WTC11 (cell line): ENCODE measurements around the gene CEMIP. TPM values are rescaled to one million over a fixed set of nuclear protein-coding genes. Genes with fewer than 3 reads are reported as not detected.
"Not testable (repeated sequence)": the region's sequence is repeated elsewhere in the genome, so short reads cannot be mapped to it uniquely, and the experiment has no call there.

Experiments
- ATAC-seq: fragments of 200-7000 bp; cut with Tn5 transposase; 2 replicates; pipeline ENCODE4 v1.10.0; 2021; ENCODE audit warnings: mild to moderate bottlenecking, moderate library complexity
- CTCF ChIA-PET: fragments of 300-600 bp; sonication (Branson Sonifier 250); formaldehyde crosslinking; loops from one replicate; lab custom pipeline; 2021; ENCODE audit warnings: antibody characterized with exemption; lab: Charles Lee
- POLR2A ChIA-PET: fragments of 350-600 bp; sonication (Branson Sonifier 250); formaldehyde crosslinking; loops from one replicate; lab custom pipeline; 2021; ENCODE audit warnings: antibody characterized with exemption; lab: Charles Lee
- DNase-seq: peaks from one replicate; pipeline ENCODE4 v3.0.0; 2021; ENCODE audit warnings: low spot score
- H3K27ac Mint-ChIP-seq: 2 replicates; pipeline ENCODE4 v1.8.0; 2021; ENCODE audit warnings: mixed read lengths
- H3K27me3 Mint-ChIP-seq: 2 replicates; pipeline ENCODE4 v1.8.0; 2021; ENCODE audit warnings: low read depth, mild to moderate bottlenecking, moderate library complexity, mixed read lengths
- H3K36me3 Mint-ChIP-seq: 2 replicates; pipeline ENCODE4 v1.8.0; 2021; ENCODE audit warnings: mixed read lengths
- H3K4me1 Mint-ChIP-seq: 2 replicates; pipeline ENCODE4 v1.8.0; 2022; ENCODE audit warnings: mixed read lengths
- H3K4me3 Mint-ChIP-seq: 2 replicates; pipeline ENCODE4 v1.8.0; 2021; ENCODE audit warnings: mild to moderate bottlenecking, moderate library complexity, mixed read lengths
- H3K9me3 Mint-ChIP-seq: 2 replicates; pipeline ENCODE4 v1.8.0; 2021; ENCODE audit warnings: mixed read lengths
- CBFB ChIP-seq: sonication (generic); formaldehyde crosslinking; IDR thresholded peaks from 2 replicates; pipeline ENCODE4 v1.8.1; 2022; ENCODE audit warnings: mild to moderate bottlenecking, low read depth, missing genetic modification reagents
- CDX4 ChIP-seq: fragments of 250-450 bp; sonication (Bioruptor Pico); IDR thresholded peaks from 2 replicates; pipeline ENCODE4 v1.9.0; 2021; ENCODE audit warnings: moderate library complexity, mild to moderate bottlenecking, inconsistent platforms, borderline replicate concordance
- ESRRA ChIP-seq: sonication (generic); formaldehyde crosslinking; IDR thresholded peaks from 2 replicates; pipeline ENCODE4 v1.8.1; 2022; ENCODE audit warnings: mild to moderate bottlenecking, missing genetic modification reagents, borderline replicate concordance
- FOXJ3 ChIP-seq: sonication (generic); formaldehyde crosslinking; IDR thresholded peaks from 2 replicates; pipeline ENCODE4 v1.9.0; 2021; ENCODE audit warnings: missing genetic modification reagents, mild to moderate bottlenecking, borderline replicate concordance
- GTF2I ChIP-seq: fragments of 250-450 bp; sonication (Bioruptor Pico); conservative IDR thresholded peaks from 2 replicates; pipeline ENCODE4 v1.4.0; 2021; ENCODE audit warnings: mild to moderate bottlenecking
- HMGA2 ChIP-seq: fragments of 250-450 bp; sonication (Bioruptor Pico); IDR thresholded peaks from 2 replicates; pipeline ENCODE4 v1.4.0; 2021; ENCODE audit warnings: mild to moderate bottlenecking, moderate library complexity
- KAT7 ChIP-seq: sonication (generic); formaldehyde crosslinking; IDR thresholded peaks from 2 replicates; pipeline ENCODE4 v1.8.1; 2023; ENCODE audit warnings: missing genetic modification reagents, mild to moderate bottlenecking, borderline replicate concordance
- MXD4 ChIP-seq: fragments of 250-450 bp; sonication (Bioruptor Pico); IDR thresholded peaks from 2 replicates; pipeline ENCODE4 v1.8.0; 2021; ENCODE audit warnings: mild to moderate bottlenecking, moderate library complexity, borderline replicate concordance
- NFE2L1 ChIP-seq: sonication (generic); formaldehyde crosslinking; IDR thresholded peaks from 2 replicates; pipeline ENCODE4 v1.8.1; 2023; ENCODE audit warnings: missing genetic modification reagents
- NFYB ChIP-seq: sonication (generic); formaldehyde crosslinking; conservative IDR thresholded peaks from 2 replicates; pipeline ENCODE4 v1.8.0; 2022; ENCODE audit warnings: low read depth, missing genetic modification reagents
- PREB ChIP-seq: sonication (generic); formaldehyde crosslinking; IDR thresholded peaks from 2 replicates; pipeline ENCODE4 v1.8.1; 2022; ENCODE audit warnings: mild to moderate bottlenecking, missing genetic modification reagents, moderate library complexity, borderline replicate concordance
- SMAD4 ChIP-seq: sonication (generic); formaldehyde crosslinking; IDR thresholded peaks from 2 replicates; pipeline ENCODE4 v1.8.0; 2022; ENCODE audit warnings: mild to moderate bottlenecking, missing genetic modification reagents
- TEAD1 ChIP-seq: sonication (generic); formaldehyde crosslinking; IDR thresholded peaks from 2 replicates; pipeline ENCODE4 v1.8.0; 2022; ENCODE audit warnings: mild to moderate bottlenecking, missing genetic modification reagents
- TEAD4 ChIP-seq: sonication (generic); formaldehyde crosslinking; IDR thresholded peaks from 2 replicates; pipeline ENCODE4 v1.8.0; 2022; ENCODE audit warnings: mild to moderate bottlenecking, missing genetic modification reagents
- ZNF121 ChIP-seq: sonication (generic); formaldehyde crosslinking; IDR thresholded peaks from 2 replicates; pipeline ENCODE4 v1.8.0; 2023; ENCODE audit warnings: missing genetic modification reagents
- ZNF138 ChIP-seq: sonication (generic); formaldehyde crosslinking; conservative IDR thresholded peaks from 2 replicates; pipeline ENCODE4 v1.8.1; 2022; ENCODE audit warnings: mild to moderate bottlenecking, moderate library complexity, missing genetic modification reagents
- ZNF232 ChIP-seq: sonication (generic); formaldehyde crosslinking; IDR thresholded peaks from 2 replicates; pipeline ENCODE4 v1.8.0; 2022; ENCODE audit warnings: mild to moderate bottlenecking, missing genetic modification reagents
- ZNF281 ChIP-seq: sonication (generic); formaldehyde crosslinking; IDR thresholded peaks from 2 replicates; pipeline ENCODE4 v1.8.0; 2023; ENCODE audit warnings: mild to moderate bottlenecking, missing genetic modification reagents
- ZNF396 ChIP-seq: fragments of 250-450 bp; sonication (Bioruptor Pico); IDR thresholded peaks from 2 replicates; pipeline ENCODE4 v1.8.0; 2021; ENCODE audit warnings: mild to moderate bottlenecking, moderate library complexity, borderline replicate concordance
- total RNA-seq: library from RNA; stranded (reverse); gene quantifications from 3 replicates; pipeline ENCODE4 v1.2.3, GENCODE V29; 2021
- TF ChIP-seq, protein P1 (sequence below): sonication (generic); formaldehyde crosslinking; IDR thresholded peaks from 2 replicates; pipeline ENCODE4 v1.8.1; 2022; ENCODE audit warnings: missing genetic modification reagents, borderline replicate concordance
- TF ChIP-seq, protein P2 (sequence below): sonication (generic); formaldehyde crosslinking; IDR thresholded peaks from 2 replicates; pipeline ENCODE4 v1.8.1; 2023; ENCODE audit warnings: mild to moderate bottlenecking, missing genetic modification reagents, moderate library complexity

Gene CEMIP
- total RNA-seq, 1 experiment from 2014 or later = 0.87 TPM

GRCh38 chr15:80758130-80758745 is 20.9 kb upstream of the CEMIP start:
- ATAC-seq = no peak
- peaks cover 17% of the 10 kb centered on the region for H3K4me1 Mint-ChIP-seq
- no peaks in the 10 kb centered on the region for H3K27me3 Mint-ChIP-seq
- ChIA-PET CTCF (no interaction called here), POLR2A (no interaction called here)
- TF ChIP-seq ZNF281 (CRISPR knock-in tag) = no peak
- TF ChIP-seq ESRRA = no peak
- no peak for TF ChIP-seq HMGA2
- TF ChIP-seq TEAD1 (CRISPR knock-in tag) = no peak
- no peak for TF ChIP-seq ZNF121 (CRISPR knock-in tag)
- no peak for TF ChIP-seq SMAD4 (CRISPR knock-in tag)
- H3K9me3 Mint-ChIP-seq = peaks cover 2% of the 10 kb centered on the region; the same call in 1 of the 2 replicates
- no peak overlapping the region for H3K4me3 Mint-ChIP-seq
- no peaks in the 10 kb centered on the region for H3K36me3 Mint-ChIP-seq
- H3K27ac Mint-ChIP-seq = no peak overlapping the region
- DNase-seq = no peak

- no peaks in the 10 kb centered on the region for H3K36me3 Mint-ChIP-seq
- peaks cover 3% of the 10 kb centered on the region; the same call in 1 of the 2 replicates for H3K9me3 Mint-ChIP-seq
- H3K4me3 Mint-ChIP-seq = no peak overlapping the region
- CTCF ChIA-PET = interaction anchor here (0.7 to 1.9 kb wide), 4 partner anchors 15 to 405 kb away, joined by 3 to 6 read pairs (median 4); partner anchors contain the start of gene CEMIP
- H3K27me3 Mint-ChIP-seq = no peaks in the 10 kb centered on the region
- TF ChIP-seq, protein P1, sequence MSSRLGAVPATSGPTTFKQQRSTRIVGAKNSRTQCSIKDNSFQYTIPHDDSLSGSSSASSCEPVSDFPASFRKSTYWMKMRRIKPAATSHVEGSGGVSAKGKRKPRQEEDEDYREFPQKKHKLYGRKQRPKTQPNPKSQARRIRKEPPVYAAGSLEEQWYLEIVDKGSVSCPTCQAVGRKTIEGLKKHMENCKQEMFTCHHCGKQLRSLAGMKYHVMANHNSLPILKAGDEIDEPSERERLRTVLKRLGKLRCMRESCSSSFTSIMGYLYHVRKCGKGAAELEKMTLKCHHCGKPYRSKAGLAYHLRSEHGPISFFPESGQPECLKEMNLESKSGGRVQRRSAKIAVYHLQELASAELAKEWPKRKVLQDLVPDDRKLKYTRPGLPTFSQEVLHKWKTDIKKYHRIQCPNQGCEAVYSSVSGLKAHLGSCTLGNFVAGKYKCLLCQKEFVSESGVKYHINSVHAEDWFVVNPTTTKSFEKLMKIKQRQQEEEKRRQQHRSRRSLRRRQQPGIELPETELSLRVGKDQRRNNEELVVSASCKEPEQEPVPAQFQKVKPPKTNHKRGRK = no peak
- no peak for TF ChIP-seq ZNF138 (CRISPR knock-in tag)
- no peak for TF ChIP-seq ZNF396
- TF ChIP-seq, all 79 proteins: peak for 0
- Mint-ChIP-seq H3K4me1 (peaks cover 10% of the 10 kb centered on the region), H3K27ac (no peak overlapping the region)
- POLR2A ChIA-PET = no interaction called here
- ATAC-seq (no peak), DNase-seq (no peak)
Observed at GRCh38 chr15:80760960-80761359, 18.2 kb upstream of the CEMIP start.

GRCh38 chr15:80761754-80762153 is 17.4 kb upstream of the CEMIP start:
- TF ChIP-seq SMAD4 (CRISPR knock-in tag) = no peak
- TF ChIP-seq CBFB = no peak
- no peak for TF ChIP-seq ZNF138 (CRISPR knock-in tag)
- no peak for TF ChIP-seq GTF2I
- no peak for TF ChIP-seq PREB (CRISPR knock-in tag)
- TF ChIP-seq MXD4 = no peak
- TF ChIP-seq NFYB = no peak
- TF ChIP-seq TEAD4 (CRISPR knock-in tag) = no peak
- no peak for TF ChIP-seq CDX4 (CRISPR knock-in tag)
- TF ChIP-seq, protein P2, sequence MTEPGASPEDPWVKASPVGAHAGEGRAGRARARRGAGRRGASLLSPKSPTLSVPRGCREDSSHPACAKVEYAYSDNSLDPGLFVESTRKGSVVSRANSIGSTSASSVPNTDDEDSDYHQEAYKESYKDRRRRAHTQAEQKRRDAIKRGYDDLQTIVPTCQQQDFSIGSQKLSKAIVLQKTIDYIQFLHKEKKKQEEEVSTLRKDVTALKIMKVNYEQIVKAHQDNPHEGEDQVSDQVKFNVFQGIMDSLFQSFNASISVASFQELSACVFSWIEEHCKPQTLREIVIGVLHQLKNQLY (CRISPR knock-in tag) = no peak
- no peak for TF ChIP-seq KAT7
- TF ChIP-seq ZNF232 (CRISPR knock-in tag) = no peak
- no peak for TF ChIP-seq NFE2L1 (CRISPR knock-in tag)
- no peak for TF ChIP-seq FOXJ3
- CTCF ChIA-PET = interaction anchor here (1.1 to 1.7 kb wide), 2 partner anchors 15 to 174 kb away, joined by 3 to 6 read pairs; no protein-coding TSS in a partner anchor
- H3K36me3 Mint-ChIP-seq = no peaks in the 10 kb centered on the region

DNA sequence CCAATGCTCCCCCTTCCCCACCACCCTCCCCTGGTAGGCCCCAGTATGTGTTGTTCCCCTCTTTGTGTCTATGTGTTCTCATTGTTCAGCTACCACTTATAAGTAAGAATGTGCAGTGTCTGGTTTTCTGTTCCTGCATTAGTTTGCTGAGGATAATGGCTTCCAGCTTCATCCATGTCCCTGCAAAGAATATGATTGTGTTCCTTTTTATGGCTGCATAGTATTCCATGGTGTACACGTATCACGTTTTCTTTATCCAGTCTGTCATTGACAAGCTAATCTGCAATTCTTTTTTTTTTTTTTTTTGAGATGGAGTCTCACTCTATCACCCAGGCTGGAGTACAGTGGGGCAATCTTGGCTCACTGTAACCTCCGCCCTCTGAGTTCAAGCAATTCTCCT is 15.9 kb upstream of the CEMIP start:
- not testable (repeated sequence) for H3K4me3 Mint-ChIP-seq, H3K27ac Mint-ChIP-seq, DNase-seq, H3K4me1 Mint-ChIP-seq, H3K9me3 Mint-ChIP-seq, H3K27me3 Mint-ChIP-seq, ATAC-seq, H3K36me3 Mint-ChIP-seq
- CTCF ChIA-PET = interaction anchor here (0.7 to 1.5 kb wide), 3 partner anchors 13 to 16 kb away, joined by 4 to 9 read pairs (median 6); partner anchors contain the start of gene CEMIP
- POLR2A ChIA-PET = interaction anchor here (0.6 kb wide), 1 partner anchor 1646 kb away, joined by 4 read pairs; no protein-coding TSS in a partner anchor

More at GRCh38 chr15:80761754-80762153, 17.4 kb upstream of the CEMIP start:
- Mint-ChIP-seq H3K27me3 (no peaks in the 10 kb centered on the region), H3K9me3 (peaks cover 3% of the 10 kb centered on the region; the same call in 1 of the 2 replicates), H3K27ac (no peak overlapping the region), H3K4me3 (no peak overlapping the region), H3K4me1 (peaks cover 2% of the 10 kb centered on the region)
- POLR2A ChIA-PET = no interaction called here
- no peak for DNase-seq
- ATAC-seq = no peak
